GM19324 (cell line): ENCODE data around the gene FGF13.

Experiments
- ATAC-seq: cut with Tn5 transposase; IDR thresholded peaks from one replicate; pipeline ENCODE4 v1.9.1; 2021; ENCODE audit warnings: mild to moderate bottlenecking, moderate library complexity; ENCODE audit not compliant: unreplicated experiment, low FRiP score

The FGF13 gene

DNA sequence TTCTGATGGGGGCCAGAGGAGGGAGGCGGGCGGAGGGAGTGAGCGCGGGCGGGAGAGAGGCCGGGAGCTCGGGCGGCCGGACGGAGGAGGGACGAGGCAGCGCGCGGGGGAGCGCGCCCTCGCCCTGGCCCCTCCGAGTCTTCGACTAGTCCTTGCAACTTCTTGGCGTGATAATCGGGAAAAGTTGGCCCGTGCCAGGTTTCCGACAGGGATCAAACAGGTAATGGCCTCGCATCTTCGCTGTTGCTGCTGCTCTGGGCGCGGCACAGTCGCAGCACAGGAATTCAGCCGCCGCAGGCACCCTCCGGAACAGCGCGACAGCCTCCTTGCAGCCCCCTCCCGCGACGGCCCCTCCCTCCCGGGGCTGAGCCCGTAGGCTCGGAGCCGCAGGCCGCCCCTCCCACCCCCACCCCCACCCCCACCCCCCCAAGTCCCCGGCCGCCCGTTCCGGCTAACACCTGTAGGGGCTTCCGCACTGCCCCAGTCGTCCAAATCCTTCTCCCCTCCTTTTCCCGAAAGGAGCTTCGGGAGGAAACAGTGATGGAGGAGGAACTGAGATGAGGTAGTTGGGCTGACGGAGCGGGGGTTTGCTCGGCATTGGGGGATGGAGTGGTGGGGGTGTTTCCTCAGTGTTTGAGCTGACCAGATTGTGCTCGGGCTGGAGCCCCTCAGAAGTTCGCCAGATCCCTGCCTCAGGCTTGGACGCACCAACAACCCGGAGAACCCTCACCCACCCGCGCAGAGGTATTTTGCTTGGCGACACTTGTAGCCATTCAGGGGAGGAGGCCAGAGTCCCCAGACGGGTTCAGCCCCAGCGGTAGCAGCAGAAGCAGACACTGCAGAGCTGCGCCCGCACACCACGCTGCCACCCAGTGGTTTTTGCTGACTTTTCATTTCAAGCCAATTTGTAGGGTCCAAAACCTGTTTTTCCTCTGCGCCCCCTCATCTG, at the start of gene FGF13:
TSS of gene FGF13 (minus strand) at position 319 of the 949 bp plus-strand sequence. CDS start 714 bp downstream, outside the sequence.
- no peak for ATAC-seq

DNA sequence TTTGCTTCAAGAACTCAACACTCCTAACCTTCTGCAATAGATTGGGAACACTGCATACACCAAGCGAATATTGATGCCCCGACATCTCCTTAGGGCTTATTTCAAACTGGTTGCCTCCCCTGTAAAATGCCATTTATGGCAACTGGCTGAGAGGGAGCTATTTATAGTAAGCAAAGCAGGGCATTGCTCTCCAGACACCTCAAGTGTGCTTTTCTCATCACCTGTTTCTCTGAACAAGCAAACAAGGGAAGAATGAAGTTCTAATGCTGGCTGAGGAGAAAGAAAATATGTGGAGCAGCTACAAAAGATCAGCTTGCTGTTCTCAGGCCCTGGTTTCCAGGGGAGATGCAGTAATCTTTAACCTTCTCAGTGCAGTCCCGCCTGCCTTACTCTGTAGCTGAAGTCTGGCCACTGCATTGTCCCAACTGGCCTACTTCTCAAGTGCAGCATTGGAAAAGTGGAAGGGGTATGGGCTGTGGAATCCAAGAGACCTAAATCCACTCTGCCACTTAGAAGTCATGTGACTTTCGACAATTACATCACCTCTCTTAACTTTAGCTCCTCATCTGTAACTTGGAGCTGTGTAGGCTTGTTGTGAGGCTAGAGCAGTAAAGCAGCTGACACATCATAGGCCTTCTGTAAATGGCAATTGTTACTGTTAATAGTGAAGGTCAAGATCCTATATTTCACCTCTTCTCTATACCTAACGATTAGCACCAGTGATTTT, 47.9 kb upstream of the FGF13 start:
- ATAC-seq: no peak

DNA sequence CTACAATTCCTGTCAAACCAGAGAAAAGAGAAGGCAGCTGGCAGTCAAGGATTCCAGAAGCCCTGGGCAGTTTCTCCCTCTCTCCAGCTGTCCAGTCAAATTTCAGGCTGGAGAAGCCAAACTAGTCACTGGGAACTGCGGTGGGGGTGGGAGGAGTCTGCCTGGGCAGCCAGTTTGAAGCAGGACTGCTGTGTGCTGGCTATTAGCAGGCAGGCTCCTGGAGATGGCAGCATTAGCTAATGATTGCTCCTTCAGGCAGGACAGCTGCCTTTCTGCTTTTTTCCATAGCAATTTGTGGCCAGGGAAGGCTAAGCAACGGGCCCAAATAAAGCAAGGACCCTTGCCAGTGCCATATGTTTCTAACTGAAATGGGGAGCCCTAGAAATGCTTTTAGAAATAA, 44.7 kb upstream of the FGF13 start:
- ATAC-seq: no peak

DNA sequence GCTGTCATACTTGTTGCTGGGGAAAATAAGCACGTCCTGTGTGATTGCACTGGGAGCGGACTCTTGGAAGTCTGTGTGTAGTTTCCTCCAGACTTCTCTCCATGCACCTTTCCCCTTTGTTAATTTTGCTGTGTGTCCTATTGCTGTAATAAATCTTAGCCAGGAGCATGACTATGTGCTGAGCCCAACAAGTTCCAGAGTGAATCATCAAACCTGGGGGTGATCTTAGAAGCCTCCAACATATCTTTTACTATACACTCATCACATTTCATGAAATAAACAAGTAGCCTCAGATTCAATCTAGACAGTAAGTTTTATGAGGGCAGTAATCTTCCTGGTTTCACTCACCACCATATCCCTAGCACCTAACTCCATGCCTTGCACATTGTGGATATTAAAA, 43.3 kb upstream of the FGF13 start:
- no peak for ATAC-seq

DNA sequence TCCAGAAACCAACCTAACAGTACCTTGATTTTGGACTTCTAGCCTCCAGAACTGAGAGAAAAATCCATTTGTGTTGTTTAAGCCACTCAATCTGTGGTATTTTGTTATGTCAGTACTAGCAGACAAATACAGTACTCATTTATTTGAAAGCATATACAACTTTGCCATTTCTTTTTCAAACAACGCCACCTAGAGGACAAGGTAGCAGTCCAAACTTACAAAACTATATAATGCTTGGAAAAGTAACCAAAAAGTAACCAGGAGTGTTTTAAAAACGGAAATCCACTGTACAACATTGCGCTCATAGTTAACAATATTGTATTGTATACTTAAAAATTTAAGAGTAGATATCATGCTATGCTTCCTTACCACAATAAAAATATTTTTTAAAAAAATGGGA, 37.0 kb upstream of the FGF13 start:
- no peak for ATAC-seq

DNA sequence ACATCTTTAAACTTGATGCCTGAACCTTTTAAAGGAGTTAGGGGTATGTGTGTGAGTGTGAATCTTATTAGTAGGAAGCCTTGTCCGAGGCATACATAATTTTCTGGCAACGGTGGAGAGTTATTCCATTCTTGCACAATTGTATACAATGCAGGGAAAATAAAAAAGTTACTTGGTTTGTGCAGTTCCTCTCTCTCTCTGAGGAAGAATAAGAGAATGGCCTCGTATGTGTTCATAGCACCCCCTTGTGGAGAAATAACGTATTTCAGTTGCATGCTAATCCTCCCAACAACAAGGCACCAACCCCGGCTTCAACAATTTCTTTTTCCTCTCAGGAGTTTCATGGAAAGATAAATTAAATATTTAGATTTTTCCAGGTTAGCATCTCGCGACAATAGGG, 33.7 kb upstream of the FGF13 start:
- peak; percentile 51 for ATAC-seq

DNA sequence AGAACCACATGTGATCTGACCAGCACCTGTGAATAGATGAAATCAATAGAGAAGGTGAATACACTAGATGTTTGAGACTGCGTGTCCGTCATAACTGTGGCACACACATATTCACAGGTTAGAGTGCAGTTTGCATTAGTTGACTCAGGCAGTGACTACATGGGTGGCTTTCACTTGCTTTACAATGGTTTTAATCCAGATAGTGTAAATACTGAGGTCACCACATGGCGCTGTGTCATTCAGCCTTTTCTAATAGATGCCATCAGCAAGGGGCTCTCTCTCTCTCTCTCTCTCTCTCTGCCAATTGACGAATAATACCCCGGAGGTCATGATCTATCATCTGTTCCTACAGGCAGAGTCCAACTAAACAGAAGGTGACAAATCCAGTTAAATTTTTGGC, 30.7 kb upstream of the FGF13 start:
- ATAC-seq: no peak

DNA sequence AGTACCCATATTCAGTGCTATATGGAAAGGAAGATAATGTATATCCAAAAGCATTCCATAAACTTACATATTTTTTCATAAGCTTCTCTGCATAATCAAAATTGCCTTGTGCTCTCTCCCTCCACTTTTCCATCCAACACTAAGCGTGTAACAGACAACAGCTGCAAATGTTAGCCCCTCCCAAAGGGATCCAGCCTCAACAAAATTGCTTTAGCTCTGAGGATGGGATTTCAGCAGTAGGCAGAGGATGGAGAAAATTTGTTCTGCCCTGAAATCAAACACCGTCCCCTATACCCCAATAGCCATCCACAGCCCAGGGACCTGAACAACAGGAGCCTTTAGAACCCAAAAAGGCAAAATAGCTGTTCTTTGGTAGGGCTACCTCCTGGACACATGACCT, 28.8 kb upstream of the FGF13 start:
- no peak for ATAC-seq

DNA sequence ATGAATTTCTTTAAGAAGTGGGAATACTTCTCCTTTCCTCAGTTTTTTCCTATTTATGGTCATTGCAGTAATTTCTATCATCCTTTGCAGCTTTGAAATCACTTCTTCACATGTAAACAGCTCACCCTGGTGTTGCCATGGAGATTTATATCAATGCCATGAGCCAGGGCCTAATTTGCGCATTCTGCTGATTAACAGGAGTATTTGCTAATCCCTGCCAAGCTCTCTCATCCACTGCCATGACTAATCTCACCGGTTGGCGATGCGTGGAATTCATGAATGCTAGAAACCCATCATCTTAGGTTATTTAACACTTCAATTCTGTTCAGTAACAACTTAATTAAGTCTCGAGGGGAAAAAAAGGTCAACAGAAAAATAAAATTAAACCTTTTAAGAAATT, 11.8 kb upstream of the FGF13 start:
- no peak for ATAC-seq

DNA sequence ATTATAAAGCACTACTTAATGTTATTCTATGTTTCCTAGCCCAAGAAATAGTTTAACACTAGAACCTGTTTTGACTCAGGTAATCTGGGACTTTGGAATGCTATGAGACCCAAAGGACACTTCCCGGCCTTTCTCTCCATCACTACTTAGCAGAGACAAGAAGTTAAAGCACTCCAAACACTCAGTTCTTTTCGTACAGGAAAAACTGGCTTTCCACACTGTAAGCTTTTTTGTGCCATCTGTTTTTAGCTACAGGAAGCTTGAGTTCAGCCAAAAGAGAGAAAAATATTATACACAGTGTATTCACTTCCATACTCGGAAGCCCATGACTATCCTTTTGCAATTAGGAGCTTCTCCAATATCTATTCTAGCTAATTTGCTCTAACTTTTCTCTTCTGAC, 7.9 kb upstream of the FGF13 start:
- ATAC-seq: no peak

DNA sequence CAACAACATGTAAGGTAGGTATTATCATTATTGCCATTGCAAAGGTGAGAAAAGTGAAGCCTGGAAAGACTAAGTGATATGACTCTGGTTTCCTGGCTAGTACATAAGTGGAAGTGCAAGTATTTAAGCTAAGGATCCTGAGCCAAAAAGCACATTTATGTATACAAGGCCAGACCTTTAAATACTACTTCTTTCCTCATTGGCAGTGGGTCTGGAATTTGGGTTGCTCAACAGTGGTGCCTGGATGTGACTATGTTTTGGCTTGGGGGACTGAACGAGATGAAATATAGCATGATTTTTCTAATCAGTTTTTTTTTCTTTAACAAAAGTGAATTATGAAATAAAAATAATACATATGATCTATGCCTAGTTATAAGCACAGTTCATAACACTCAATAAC, 7.4 kb upstream of the FGF13 start:
- ATAC-seq: no peak

DNA sequence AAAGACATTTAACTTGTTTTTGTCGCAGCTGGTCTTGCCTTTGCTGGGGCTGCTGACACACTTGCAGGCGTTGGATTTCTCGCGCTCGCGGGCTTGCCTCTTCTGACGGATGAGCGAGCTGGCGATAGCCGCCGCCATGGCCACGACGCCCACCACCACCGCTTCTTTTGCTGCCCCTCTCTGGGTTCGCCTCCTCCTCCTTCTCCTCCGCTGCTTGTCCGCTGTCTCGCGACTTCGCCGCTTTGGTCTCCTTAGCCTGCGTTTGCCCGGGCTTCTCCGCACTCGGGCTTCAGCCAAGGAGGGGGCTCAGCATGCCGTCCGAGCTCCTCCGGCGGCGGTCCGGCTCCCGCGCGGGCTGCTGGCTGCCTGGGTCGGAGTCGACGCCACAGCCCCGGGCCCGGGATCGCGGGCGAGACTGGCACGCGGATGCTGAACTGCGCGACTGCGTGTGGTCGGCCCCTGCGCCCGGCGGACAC, 613 bp downstream of the FGF13 start:
- ATAC-seq: no peak

DNA sequence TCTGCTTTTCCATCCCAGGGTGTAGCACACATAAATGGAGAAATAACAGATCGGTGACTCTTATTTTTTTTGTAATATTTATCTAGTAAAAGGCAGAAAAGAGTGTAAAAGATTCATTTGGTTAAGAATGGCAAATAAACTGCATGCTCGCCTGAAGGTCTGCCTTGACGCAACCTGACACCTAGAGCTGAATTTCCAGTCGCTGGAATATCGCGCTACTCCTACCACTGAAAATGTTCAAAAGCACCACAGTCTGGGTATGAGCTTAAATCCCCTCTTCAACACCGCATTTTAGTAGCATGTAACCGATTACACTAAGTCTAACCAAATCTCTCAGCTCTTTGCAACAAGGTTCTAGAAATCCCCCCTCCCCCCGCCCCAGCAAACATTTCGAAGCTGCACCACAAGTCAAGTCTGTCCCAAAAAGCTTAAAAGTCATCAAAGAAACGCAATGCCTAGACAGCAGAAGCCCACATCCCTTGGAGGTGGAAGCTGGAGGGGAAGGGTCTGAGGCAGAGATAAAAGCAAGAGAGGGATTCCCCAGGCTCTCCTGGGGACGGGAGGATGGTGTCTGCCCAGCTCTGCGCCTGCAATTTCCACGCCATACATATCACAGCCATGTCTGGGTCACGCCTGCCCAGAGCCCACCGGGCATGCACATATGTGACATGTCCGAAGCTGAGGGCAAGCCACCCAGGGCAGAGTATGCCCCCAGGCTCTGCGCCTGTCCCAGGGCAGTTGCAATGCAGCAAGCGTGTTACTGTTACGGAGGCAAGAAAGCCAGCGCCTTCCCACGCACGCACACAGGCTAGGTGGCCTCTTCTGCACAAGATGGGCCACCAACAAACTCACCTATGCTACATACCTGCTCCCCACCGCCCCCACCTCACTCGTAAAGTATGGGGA, 1.4 kb downstream of the FGF13 start:
- no peak for ATAC-seq

DNA sequence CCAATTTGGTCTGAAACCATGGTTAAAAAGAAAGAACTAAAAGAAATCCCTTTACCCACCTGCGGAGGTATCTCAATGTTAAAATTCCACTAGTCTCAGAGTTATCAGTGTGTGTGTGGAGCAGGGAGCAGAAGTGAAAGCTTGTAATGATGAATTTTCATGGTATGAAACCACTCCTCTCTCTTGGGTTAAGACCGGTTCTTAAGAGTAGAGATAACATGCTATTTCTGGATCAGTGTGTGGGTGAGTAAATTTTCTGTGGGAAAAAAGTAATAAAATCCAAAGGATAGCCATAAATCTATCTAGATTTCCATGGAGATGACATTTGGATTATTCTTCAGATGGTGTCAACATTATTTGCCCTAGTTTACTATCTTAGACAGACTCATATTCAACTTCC, 3.2 kb downstream of the FGF13 start:
- ATAC-seq: no peak

DNA sequence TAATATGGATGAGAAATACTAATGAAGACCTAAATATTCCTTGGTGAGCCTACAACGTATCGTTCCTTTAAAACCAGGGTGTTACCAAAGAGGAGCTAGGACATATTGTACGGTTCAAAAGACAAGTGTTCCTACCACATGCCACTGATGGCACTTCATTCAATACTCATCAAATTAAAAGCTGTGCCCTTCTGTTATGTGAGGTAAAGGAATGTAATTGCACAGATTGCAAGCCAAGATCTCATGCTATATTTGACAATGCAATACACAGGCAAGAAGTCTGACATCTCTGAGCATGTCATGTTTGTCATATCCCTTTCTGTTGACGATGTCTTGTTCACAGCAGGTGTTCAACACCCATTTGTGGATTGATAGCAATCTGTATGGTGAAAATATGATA, 6.9 kb downstream of the FGF13 start:
- no peak for ATAC-seq

DNA sequence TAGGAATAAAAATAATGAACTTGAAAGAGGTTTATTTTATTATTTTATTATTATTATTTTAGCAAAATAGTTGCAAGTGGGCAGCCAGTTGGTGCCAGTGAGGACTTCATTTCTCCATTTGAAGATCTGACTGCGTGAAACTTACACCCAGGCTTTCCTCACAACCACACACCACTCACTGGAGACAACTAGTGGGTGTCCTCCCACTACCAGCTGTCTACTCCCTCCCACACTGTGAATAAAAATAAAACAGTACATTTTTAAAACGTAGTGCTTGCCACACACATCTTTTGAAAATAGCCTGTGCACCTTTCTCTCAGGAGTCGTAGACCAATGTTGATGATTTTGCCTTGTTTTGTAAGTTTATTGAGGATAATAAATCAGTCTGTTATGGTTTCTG, 7.4 kb downstream of the FGF13 start:
- ATAC-seq: no peak

DNA sequence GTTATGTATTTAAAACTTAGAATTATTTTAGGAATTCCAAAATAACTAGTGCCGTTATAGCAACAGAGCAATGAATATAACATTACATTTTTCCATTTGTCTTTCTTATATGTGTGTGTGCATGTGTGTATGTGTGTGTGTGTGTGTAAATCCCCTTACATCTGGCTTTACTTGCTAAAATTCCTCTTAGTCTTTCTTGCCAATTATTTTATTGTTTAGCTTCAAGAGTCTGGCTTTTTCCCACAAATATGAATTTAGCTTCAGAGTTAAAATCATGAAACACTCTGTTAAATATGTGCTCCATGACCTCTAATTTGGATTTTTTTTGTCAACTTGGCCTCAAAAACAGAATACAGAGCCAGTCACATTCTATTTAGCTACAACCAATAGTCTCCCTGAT, 18.9 kb downstream of the FGF13 start:
- ATAC-seq: no peak

DNA sequence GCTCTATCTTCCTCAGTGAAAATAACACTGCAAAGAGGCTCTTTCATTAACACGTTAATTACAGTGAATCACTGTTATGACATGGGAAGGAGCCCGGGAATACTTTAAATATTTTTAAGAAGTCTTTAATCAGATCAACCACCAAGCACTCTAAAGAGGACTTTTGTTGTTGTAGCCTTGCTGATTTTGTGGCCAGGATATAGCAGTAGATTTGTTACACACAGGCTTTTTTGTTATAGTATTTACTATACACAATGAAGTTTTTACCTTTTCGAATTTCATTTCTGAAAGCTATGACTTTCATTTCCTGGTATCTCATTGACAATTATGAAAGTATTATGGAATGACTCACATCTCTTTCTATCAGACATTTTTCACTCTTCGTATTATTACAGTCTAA, 20.3 kb downstream of the FGF13 start:
- no peak for ATAC-seq

DNA sequence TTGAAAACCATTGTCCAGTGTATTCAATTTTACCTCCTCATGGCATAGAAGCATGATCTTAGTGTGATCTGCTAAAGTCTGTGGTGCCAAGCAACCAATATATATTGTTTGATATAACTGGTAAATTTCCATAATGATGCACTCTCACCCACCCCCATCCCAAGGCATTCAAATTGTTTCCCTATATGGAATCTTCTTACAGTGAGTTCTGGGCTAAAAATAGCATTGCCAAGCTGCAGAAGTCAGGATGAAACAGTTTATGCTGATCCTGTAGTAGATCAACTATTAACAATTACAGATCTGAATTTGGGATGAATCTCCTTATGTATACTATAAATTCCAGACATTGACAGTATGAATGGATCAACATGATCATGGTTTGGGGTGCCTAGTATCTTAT, 20.9 kb downstream of the FGF13 start:
- ATAC-seq: no peak

DNA sequence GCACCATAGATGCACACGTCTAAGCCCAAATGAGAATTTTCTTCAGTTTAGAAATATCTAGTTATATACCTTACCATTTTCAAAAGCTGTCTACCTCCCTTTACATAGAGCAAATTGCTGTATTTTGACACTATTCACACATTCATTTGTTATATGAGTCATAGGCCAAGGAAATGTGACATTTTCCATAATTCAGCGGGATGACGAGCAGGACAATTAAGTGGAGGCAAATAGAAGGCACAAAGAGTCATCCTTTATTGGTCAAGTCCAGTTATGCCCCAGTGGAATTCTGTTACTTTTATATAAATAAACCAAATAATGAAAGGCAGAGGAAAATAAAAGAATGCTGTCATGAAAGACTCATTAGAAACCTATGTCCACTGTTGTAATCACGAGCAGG, 27.9 kb downstream of the FGF13 start:
- no peak for ATAC-seq

DNA sequence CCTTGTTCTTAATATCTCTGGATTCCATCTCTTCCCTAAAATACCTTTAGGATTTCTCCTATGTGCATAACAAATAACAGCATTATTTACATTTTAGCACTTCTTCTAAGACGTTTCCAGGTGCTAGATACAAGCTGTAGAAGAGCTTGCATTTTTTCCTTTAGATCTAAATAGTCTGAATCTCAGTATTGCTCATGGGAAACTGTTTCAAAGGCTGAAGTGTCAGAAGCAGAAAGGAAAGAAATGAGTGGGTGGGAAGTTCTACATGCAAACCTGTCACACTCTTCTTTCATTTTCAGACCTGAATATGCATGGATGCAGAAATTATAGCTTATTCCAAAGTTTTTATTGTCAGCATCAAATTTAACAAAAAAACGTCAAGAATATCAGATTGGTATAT, 41.8 kb downstream of the FGF13 start:
- no peak for ATAC-seq
